Measurements from ENCODE around the gene KIN. TPM values are rescaled to one million over a fixed set of nuclear protein-coding genes. Genes with fewer than 3 reads are reported as not detected.
A peak's percentile ranks its signal among the peaks of the same experiment; 100 is the strongest.

KIN gene
- total RNA-seq, 1 donor from 2014 or later, result 15.3 TPM

DNA sequence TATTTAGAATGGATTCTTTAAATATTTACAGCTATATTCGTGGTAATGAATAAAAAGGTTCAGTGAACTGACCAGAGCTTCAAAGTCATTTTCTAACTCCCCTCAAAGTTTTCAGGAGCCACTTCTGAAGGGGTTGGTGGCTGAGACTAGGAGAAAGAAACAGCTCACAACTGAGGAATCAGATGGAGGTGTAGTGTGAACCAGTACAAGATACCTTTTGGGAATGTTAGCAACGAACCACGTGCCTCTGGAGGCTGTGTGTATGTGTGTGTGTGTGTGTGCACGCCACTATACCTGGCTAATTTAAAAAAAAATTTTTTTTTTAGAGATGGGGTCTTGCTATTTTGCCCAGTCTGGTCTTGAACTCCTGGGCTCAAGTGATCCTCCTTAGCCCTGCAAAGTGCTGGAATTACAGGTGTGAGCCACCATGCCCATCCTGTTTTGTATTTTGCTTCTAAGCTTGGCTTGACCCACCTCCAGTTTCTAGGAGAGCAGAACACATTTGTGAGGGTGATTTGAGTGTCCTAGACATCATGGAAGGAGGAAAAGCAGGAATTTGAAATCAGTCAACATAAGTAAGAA, 21.0 kb upstream of the KIN start:
- Histone ChIP-seq H3K27me3 (ENCODE audit: control insufficient read depth, insufficient read depth, low read length) (no peaks in the 10 kb centered on the region), H3K36me3 (ENCODE audit: control insufficient read depth, insufficient read depth, low read length) (peaks cover 1% of the 10 kb centered on the region), H3K4me3 (ENCODE audit: low read depth, low read length) (no peak overlapping the region)
- TF ChIP-seq CTCF (IDR thresholded peaks at IDR 0.05; ENCODE audit: insufficient read depth, low read length, poor library complexity, severe bottlenecking), result no peak
- DNase-seq (ENCODE audit: low read depth), result no peak

DNA sequence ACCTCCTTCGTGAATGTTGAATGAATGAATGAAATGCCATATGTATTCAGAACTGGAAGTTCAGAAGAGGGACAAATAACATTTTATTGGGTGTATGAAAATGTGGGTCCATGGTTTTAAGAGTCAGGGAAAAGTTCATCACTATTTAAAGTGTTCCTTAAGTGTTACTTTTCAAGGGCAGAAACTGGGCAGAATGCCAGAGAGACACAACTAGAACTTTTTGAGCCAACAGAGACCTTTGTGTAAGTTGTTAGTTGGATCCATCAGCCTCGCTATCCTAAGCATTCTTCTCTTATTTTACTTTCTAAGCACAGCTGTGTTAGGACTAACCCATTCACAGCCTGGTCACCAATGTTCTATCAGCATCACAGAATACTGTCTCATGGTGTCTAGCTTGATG, 16.9 kb upstream of the KIN start:
- no peak for DNase-seq (ENCODE audit: low read depth)
- Histone ChIP-seq H3K4me3 (ENCODE audit: low read depth, low read length) (no peak overlapping the region), H3K27me3 (ENCODE audit: control insufficient read depth, insufficient read depth, low read length) (no peaks in the 10 kb centered on the region), H3K36me3 (ENCODE audit: control insufficient read depth, insufficient read depth, low read length) (peaks cover 1% of the 10 kb centered on the region)
- no peak for TF ChIP-seq CTCF (IDR thresholded peaks at IDR 0.05; ENCODE audit: insufficient read depth, low read length, poor library complexity, severe bottlenecking)

DNA sequence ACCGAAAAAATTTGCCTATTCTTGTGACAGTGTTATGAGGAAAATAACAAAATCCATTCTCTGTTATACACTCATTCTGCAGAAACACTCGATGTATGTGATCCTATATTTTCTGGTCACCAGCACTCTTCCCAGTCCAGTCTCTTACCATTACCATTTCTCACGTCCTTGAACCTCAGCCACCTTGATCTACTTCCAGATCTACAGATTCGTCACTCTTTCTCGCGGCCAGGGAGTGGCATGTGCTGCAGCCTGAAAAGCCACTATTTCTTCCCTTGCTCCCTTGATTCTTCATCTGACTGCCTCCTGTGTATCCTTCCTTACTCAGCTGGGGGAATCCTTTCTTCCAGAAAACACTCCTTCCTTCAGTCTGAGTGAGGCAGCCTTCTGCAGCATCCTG, 16.4 kb upstream of the KIN start:
- Histone ChIP-seq H3K4me3 (ENCODE audit: low read depth, low read length) (no peak overlapping the region), H3K36me3 (ENCODE audit: control insufficient read depth, insufficient read depth, low read length) (peaks cover 3% of the 10 kb centered on the region), H3K27me3 (ENCODE audit: control insufficient read depth, insufficient read depth, low read length) (no peaks in the 10 kb centered on the region)
- DNase-seq (ENCODE audit: low read depth), result no peak
- TF ChIP-seq CTCF (IDR thresholded peaks at IDR 0.05; ENCODE audit: insufficient read depth, low read length, poor library complexity, severe bottlenecking), result no peak

DNA sequence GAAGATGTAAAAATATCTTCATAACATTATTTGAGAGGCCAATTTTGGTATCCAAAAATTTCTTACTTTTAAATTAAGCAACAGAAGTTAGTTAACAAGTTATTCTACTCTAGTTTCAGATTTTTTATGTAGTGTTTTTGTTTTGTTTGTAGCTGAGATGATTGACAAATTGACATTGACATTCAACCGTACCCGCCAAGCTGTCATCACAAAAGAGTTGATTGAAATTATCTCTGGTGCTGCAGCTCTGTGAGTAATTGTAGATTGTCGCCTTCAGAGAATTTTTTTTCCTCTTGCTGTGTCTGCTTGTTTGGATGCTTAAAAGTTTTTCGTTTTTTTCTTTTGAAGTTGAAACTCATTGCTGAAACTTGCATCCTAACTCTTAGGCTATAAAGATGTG, 14.8 kb upstream of the KIN start:
- H3K27me3 ChIP-seq (ENCODE audit: control insufficient read depth, insufficient read depth, low read length), result no peaks in the 10 kb centered on the region
- H3K4me3 ChIP-seq (ENCODE audit: low read depth, low read length), result no peak overlapping the region
- no peak for TF ChIP-seq CTCF (IDR thresholded peaks at IDR 0.05; ENCODE audit: insufficient read depth, low read length, poor library complexity, severe bottlenecking)
- no peak for DNase-seq (ENCODE audit: low read depth)
- peaks cover 3% of the 10 kb centered on the region for H3K36me3 ChIP-seq (ENCODE audit: control insufficient read depth, insufficient read depth, low read length)

DNA sequence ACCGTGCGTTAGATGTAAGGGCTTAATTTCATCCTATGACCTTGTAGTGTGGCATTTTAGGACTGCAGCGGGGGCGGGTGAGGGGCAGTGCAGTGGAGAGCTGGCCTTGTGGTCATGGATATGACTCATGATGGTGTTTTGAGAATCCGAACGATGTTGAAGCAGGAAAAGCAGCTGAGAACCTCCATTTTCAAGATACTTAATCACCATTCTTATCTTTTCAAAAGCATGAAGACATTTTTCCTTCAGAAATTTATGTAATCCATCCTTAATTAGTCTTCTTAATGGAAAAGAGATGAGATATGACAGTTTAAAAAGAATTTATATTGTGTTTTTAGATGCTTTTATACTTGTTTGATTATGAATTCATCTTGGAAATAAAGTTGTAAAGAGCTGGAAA, 9.8 kb upstream of the KIN start:
- DNase-seq (ENCODE audit: low read depth), result peak; percentile 76
- no peaks in the 10 kb centered on the region for H3K27me3 ChIP-seq (ENCODE audit: control insufficient read depth, insufficient read depth, low read length)
- H3K36me3 ChIP-seq (ENCODE audit: control insufficient read depth, insufficient read depth, low read length), result peaks cover 2% of the 10 kb centered on the region
- TF ChIP-seq CTCF (IDR thresholded peaks at IDR 0.05; ENCODE audit: insufficient read depth, low read length, poor library complexity, severe bottlenecking), result no peak
- H3K4me3 ChIP-seq (ENCODE audit: low read depth, low read length), result no peak overlapping the region

GRCh38 chr10:7795605-7796004, 7.8 kb upstream of the KIN start:
- Histone ChIP-seq H3K36me3 (ENCODE audit: control insufficient read depth, insufficient read depth, low read length) (peaks cover 2% of the 10 kb centered on the region), H3K27me3 (ENCODE audit: control insufficient read depth, insufficient read depth, low read length) (no peaks in the 10 kb centered on the region), H3K4me3 (ENCODE audit: low read depth, low read length) (no peak overlapping the region)
- no peak for DNase-seq (ENCODE audit: low read depth)
- no peak for TF ChIP-seq CTCF (IDR thresholded peaks at IDR 0.05; ENCODE audit: insufficient read depth, low read length, poor library complexity, severe bottlenecking)

All from kidney epithelial cell (primary cell).